NCI-H128 (cell line): ENCODE measurements around the gene CSMD2.
"Not testable (repeated sequence)": the region's sequence is repeated elsewhere in the genome, so short reads cannot be mapped to it uniquely, and the experiment has no call there.

Experiments used
- DNase-seq: peaks from one replicate; lab custom pipeline; 2025; ENCODE audit not compliant: unreplicated experiment; lab: John Stamatoyannopoulos, UW

The CSMD2 gene

DNA sequence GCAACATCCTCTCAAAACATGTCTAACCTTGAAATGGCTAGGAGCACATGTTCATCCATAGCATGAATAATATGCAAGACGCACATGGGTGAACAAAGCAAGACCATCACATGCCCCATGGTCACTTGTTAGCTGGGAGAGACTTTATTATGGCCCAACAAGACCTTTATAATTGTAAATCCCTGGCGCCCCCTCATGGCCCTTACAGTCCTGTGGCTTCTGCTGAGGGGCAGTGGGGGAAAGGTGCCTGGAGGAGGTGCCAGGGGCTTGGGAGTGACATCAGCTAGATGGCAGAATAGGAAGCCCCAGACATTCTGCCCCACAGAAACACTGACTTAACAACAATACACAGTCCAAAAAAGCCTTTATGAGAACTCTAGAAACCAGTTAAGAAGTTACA lies 51.7 kb downstream of the CSMD2 start:
- no peak for DNase-seq

DNA sequence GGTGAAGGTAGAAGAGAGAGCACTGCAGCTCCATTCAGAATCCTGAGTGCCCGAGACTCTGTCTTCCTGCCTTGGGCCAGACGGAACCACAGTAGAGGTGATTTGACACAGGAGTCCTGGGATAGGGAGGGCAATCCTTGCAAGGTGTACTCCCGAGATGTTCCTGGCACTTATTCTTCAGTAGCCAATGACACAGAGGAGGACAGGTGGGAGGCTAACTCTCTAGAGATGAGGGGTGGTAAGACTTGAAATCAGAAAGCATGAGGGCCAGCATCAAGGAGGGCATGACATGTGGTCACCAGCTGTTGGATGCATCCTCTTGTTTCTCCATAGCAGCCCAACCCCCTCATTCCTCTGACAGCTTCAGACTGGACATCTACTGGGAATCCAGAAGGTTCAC lies 56.3 kb downstream of the CSMD2 start:
- DNase-seq, result no peak

DNA sequence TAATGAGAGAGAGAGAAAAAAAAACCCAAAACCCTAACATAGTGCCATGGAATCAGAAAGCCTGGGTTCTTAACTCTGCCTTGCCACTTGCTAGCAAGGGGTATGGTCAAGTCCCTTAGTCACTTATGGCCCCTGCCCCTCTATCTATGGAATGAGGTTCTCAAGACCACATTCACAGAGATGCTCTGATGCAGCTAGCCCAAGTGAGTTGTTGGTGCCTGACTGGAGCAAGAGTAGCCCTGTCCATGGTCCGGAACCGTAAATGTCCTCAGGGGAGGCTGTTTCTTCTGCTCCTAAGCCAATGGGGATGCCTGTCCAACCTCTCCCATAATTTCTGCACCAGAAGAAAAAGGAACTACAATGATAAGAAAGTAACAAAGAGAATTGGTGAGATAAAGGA lies 56.8 kb downstream of the CSMD2 start:
- DNase-seq, result no peak

DNA sequence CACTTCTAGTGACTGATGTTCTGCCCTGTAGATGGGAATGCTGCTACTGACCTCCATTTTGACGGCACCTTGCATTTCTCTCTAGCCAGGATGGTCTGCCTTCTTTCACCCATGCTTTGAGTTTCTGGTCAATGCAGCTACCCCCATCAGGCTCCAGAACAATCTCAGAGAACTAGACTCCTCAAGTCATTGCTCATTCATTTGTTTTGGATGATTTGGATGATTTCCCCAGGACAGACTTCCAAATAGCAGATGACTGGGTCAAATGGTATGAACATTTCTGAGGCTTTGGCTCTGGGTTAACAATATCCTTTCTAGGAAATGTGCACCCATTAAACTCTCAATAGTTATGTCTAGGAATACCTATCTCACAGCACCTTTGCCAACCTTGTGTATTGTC lies 63.9 kb downstream of the CSMD2 start:
- DNase-seq, result no peak

DNA sequence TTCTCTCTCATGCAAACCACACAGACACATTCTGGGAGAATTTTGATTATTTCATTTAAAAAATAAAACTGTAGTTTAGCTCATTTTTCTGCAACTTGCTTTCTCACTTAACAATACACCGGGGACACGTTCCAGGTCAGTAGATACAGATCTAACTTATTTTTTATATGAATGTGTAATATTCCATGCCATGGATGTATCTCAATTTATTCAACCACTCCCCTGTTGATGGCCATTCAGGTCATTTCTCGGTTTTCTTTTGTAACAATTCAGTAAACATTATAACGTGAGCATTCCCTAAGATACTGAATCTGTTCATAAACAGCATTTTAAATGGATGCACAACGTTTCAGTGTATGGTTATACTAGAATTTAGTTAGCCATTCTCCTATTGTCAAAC lies 64.7 kb downstream of the CSMD2 start:
- no peak for DNase-seq

DNA sequence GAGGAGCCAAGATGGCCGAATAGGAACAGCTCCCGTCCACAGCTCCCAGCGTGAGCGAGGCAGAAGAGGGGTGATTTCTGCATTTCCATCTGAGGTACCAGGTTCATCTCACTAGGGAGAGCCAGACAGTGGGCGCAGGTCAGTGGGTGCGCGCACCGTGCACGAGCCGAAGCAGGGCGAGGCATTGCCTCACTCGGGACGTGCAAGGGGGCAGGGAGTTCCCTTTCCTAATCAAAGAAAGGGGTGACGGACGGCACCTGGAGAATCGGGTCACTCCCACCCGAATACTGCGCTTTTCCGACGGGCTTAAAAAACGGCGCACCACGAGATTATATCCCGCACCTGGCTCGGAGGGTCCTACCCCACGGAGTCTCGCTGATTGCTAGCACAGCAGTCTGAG lies 72.6 kb downstream of the CSMD2 start:
- DNase-seq, result not testable (repeated sequence)

DNA sequence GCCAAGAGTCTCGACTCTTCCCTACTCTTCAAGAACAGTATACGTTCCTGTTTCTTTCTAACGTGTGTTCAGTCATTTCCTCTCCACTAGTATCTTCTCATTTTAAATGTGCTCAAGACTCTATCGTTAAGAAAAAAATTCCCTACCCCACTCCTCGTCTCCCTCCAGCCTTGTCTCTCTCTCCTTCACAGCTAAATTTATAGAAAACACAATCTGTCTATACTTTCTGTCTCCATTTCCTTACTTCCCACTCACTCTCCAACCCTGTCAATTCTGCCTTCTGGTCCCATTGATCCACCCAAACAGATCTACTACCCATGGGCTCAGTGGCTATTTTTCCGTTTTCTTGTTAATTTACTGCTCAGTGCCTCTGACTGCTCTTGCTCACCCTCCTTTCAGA lies 75.3 kb downstream of the CSMD2 start:
- DNase-seq, result no peak

DNA sequence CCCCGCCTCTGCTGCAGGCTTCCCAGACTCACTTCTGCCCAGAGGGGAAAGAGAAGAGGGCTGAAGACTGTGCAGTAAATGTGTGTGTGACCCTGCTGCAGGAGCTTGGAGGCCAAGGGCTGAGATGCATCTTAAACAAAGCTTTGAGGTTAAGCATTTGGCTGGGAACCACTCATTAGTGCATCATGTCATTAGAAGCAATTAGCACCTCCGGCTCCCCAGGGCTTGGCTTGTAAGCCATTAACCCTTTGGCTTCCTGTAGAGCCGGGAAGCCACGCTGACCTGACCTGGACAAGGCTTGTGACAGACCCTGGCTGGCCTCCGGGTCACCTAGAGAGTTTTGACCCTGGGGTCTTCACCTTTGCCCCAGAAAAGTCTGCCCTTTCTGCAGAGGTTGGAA lies 77.0 kb downstream of the CSMD2 start:
- DNase-seq, result no peak

DNA sequence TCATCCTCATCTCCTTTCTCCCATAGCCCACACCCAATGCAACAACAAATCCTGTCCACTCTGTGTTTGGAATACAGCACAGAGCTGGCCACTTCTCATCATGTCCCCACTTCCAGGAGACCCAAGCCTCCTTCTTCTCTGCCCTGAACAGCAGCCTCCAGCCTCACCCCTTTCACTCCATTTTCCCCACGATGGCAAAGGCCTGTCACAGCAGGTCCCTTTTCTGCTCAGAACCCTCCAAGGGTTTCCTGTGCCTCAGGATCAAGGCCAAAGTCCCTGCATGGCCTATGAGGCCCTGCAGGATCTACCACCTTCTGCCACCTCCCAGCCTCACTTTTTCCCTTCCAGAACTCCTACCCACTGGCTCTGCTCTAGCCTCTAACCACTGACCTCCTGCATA lies 78.5 kb downstream of the CSMD2 start:
- DNase-seq, result no peak

DNA sequence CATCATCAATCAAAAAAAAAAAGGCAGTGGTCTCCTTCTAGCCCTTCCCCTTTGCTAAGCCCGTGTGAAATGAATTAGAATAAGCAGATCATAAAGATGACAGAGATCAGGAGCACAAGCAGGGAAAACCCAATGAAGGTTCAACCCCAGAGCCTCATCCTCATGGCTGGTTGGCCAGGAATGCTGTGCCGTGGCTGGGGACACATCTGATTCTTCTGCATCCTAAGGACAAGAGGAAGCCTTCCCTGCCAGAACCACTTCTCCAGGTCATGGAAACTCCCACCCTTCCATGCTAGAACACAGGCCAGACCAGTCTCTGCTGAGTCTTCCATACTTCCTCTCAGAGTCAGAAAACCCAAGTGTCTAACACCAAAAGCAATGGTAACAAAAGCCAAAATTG lies 81.1 kb downstream of the CSMD2 start:
- DNase-seq, result no peak

DNA sequence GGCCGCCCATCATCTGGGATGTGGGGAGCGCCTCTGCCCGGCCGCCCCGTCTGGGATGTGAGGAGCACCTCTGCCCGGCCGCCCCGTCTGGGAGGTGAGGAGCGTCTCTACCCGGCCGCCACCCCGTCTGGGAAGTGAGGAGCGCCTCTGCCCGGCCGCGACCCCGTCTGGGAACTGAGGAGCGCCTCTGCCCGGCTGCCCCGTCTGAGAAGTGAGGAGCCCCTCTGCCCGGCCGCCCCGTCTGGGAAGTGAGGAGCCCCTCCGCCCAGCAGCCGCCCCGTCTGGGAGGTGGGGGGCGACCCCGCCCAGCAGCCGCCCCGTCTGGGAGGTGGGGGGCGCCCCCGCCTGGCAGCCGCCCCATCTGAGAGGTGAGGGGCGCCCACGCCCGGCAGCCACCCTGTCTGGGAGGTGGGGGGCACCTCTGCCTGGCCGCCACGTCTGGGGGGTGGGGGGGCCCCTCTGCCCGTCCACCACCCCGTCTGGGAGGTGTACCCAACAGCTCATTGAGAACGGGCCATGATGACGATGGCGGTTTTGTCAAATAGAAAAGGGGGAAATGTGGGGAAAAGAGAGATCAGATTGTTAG lies 82.9 kb downstream of the CSMD2 start:
- DNase-seq, result not testable (repeated sequence)

DNA sequence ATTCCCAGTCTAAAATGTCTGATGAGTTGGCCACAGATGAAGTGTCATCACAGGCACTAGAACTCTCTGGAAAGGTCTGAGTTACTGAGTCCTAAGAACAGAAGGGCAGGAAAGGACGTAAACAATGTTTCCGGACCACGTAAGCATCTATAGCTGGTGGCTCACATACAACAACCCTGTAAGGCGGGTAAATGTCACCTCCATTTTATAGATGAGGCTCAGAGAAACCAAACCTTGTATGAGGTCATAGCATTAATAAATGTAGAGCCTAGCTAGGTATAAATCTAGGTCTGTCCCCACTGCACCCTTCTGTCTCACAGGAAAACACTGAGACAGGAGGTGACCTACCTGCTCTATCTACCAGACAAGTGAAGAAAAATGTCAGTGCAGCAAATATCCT lies 86.6 kb downstream of the CSMD2 start:
- DNase-seq, result no peak

DNA sequence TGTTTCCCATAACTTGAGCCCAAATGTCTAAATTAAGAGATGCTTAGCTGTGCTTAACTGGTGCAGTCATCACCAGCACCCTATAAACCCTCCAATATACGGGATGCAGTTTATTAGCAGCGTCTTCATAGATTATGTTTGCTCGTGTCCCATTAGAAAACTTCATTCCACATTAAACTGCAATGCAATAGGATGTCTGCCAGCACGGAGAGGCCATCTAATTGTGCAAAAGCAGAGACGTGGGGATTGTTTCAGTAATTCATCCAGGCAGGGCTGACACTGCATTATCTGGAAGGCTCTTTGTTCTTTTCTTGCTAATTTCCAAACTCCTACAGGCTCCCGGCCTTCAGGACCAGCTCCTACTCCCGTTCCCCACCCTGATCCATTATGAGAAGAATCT lies 89.5 kb downstream of the CSMD2 start:
- DNase-seq, result no peak

DNA sequence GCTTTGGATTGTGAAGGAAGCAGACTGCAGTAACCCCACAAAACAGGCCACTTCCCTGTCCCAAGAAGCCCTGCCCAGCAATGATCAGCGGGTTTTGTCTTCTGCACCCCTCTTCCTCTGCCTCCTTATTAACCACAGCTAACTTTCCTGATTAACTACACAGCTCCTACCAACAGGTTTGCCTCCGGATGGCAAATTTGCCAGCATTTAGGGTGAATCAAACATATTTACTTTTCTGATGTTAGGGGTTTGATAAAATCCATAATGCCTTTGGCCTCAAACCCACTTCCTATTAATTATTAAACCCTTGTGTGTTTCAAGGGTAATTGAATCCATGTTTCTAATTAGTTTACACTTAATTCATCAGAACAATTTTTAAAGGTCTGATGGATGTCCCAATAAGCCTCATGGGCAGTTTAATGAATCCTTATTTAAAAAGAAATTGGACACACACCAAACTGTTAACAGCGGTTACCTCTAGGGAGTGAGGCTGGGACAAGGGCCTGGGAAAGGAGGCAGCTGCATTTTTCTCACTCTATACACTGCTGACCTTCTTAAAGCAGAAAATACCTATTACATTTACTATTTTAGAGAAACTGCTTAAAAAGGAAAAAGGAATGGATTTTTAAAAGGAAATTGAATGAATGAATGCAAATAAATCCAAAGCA lies 91.9 kb downstream of the CSMD2 start:
- no peak for DNase-seq

DNA sequence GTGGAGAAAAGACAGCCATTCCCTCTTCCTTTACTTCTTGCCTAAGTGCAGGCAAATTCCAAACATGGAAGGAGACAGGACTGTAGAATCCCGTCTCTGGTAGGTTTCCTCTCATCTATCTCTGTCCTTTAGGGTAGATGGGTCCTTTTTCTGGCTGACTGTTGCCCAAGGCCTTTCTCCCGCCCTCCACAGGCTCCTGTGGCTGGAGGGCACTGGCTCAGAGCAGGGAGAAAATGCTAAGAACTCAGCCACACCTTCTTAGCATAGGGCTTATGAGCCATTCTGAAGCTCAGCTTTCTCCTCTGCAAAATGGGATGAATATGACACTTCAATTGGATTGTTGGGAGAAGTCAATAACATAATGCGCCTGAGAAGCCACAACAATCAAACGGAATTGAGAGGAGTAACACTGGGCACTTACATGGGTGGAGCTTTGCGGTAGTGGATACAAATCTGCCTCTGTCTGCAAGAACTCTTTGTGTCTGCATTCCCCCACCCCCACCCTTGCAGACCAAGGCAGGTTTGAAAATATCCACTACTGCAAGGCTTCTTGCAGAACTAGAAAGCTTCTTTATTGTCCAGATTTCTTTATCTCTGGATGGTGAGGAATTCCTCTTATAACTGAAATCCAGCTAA lies 94.7 kb downstream of the CSMD2 start:
- no peak for DNase-seq

DNA sequence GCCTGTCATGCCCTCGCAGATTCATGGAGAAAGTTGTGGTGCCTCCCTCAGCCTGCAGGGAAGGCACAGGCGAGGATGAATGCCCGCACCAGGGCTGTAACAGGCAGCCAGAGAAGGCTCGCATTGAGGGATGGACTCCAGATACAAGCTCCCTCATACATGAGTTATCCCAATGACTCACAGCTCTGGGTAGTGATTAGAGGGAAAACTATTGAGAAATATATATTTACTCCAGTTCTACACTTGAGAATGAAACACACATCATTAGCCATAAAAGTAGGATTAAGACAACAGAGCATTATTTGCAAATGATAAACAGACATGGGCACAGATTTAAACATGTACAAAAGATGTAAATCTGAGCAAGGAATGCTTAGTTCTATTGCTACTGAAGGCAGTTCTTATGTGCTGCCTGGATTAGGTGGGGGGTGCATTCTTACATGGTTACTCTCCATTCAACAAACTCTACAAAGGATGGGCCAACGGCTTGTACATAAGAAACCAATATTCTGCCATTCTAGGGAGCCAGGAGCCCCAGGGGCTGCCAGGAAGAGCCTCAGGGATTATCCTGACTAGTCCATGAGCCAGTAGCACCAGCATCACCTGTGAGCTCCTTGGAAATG lies 97.9 kb downstream of the CSMD2 start:
- no peak for DNase-seq

DNA sequence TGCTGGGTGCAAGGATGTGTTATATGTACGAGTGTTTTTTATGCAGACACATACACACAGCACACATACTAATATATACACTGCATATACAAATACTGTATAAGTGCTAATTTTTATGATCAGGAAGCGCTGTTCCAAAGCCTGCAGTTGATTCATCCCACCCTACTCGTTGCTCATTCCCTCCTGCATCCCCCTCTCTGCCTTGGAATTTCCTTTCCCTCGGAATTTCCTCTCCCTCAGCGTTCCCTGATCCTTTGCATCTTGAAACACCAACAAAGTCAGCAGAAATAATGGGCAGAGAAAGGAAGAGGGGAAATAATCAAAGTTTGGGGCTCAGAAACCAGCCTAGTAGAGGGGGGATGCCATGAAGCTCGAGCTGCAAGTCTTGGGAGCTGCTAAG lies 98.9 kb downstream of the CSMD2 start:
- no peak for DNase-seq

DNA sequence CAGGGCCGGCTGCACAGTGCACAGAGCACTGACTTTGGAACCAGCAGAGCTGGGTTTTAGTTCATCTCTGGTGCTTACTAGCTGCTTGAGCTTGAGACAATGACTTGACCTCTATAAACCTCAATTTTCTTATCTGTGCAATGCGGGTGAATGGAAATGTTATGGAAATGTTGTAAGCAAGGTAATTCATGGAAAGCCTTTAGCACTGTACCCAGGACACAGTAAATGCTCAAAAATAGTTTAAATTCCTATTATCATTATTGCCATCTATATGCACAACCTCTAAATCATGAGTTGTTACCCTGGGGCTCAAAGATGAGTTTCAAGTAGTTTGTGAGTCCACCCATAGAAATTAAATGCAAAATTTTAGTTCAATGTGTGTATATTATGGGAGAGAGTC lies 99.5 kb downstream of the CSMD2 start:
- no peak for DNase-seq

DNA sequence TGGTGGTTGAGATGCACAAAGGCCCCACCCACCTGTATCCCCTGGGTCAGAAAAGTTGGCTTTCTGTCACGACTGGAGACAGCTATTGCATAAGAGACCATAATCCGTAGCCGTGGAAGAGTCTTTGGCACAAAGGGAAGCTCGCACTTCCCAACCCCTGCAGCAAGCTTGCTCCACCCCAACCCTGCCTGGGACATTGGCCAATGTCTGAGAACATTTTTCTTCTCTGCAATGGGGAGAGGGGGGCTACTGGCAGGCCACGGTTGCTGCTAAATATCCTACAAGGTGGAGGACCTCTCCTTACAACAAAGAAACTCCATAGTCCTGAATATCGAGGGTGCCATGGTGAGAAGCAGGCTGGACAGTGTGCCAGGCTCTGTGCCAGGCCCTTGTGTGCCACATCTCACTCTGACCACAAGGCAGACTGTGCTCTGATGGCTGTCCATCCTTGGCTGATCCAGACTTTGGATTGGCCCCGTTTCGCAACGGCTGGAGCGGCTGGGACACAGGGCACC lies 104.1 kb downstream of the CSMD2 start:
- DNase-seq, result no peak

DNA sequence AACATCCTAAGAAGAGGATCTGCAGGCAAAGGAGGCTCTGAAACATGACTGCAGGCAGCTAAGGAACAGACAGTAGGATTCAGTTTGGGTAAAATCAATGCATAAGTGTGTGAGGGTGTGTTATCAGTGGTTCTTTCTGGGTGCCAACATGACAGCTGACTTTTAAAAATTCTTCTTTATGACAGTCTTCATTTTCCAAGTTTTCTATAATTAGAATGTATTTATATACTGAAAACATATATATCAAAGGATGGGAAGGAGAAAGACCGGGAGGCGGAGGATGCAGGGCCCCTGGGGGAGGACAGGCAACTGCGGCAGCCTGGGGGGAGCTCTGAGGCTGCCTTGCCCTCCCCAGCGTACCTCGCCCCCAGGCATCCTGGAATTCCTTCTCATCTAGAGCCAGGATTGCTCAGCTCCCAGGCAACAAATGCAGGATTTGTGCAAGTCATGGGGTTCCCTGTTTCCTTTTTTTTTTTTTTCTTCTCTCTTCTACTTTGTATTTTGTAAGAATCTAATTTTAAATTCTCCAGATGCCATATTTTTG lies 104.8 kb downstream of the CSMD2 start:
- no peak for DNase-seq

DNA sequence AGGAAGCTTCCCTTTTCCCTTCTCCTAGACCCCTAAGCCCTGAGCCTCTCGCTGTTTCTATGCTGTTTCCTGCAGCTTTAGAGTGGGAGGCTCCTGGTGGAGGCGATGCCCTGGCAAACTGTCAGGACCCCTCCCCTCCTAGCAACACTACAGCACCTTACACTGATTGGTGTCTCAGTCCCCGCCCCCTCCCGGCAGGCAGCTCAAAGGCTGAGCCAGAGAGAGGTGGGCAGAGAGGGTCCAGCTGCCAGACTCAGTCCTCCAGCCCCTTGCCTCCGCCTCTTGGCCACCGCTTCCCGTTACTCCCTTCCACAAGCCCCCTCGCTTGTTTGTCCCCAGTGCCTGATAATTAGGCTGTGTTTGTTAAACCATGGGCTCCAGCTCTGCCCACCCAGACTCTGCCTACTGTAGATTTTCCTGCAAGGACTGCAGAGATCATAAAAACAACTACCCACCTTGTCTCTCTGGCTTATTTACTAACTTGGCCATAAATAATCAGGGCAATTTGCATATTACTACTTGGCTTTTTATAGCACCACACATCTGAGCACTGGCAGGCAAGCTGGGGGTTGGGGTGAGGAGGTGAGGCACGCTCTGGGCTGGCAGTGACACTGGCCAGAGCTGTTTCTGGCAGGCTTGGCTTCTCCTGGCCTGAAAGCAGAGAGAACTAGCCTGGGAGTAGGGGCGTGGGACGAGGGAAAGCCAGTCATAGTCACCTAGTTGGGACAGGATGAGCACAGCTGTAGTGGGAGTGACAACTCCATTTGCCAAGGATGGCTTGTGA lies 107.5 kb downstream of the CSMD2 start:
- DNase-seq, result no peak
